Stimulated activated CD8-positive, alpha-beta memory T cell treated with anti-CD3 and anti-CD28 coated beads, Interleukin-15, amount 100 ng/mL, for 24 hours (primary cell): ENCODE measurements around the gene RNF11.

Experiments used
- DNase-seq: peaks from one replicate; pipeline ENCODE4 v3.0.0-alpha.2; 2020; ENCODE audit warnings: low read depth

Gene RNF11

DNA sequence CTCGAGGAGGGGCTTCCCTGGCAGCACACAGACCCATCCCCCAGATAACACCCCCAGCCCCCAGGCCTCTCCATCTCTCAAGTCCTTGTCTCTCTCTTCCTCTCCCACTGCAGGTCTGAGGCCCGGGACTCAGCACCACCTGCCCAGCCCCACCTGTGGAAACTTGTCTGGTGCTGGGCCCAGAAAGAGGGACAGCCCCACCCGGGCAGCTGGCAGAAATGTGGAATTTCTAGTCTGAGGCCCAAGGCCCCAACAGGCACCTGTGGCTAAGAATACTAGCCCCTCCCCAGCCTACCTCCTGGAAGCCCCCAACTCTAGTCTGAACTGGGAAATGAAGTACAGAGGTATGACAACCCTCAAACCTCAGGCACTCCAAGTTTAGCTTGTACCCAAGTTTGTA is 78.9 kb downstream of the RNF11 start:
- DNase-seq, result no peak

DNA sequence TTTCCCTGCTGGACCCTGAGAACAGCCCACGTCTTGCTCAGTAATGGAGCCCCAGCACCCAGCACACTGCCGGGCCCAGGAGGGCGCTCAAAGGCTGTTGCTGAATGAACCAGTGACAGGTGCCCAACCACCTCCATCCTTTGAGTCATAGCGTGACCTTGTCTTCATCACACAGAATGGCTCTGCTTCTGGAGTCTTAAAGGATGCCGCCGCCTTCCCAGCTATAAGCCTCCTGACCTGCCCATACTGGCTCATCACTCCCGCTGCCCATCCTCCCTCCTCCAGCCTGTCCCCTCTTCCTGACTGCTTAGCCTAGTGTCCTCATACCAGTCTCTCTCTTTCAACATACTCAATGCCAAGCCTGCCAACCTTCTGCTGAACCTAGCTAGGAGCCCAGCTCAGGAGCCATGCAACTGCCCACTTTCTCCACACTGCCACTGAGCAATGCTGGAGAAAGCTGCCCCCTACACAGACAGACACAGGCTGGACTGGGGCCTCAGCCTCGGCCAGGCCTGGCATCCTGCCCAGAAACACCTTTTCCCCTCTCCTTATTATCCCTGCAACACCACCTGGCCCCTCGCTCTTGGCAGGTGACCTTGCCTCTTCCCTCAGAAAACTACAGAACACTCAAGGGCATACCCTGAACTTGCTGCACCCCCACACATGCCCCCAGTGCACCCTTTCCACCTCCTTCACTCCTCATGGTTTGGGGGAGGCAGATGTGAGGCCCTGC is 80.2 kb downstream of the RNF11 start:
- no peak for DNase-seq

- no peak for DNase-seq
Measured at GRCh38 chr1:51316846-51317120, 80.7 kb downstream of the RNF11 start.

GRCh38 chr1:51317798-51318197 is 81.7 kb downstream of the RNF11 start:
- no peak for DNase-seq

DNA sequence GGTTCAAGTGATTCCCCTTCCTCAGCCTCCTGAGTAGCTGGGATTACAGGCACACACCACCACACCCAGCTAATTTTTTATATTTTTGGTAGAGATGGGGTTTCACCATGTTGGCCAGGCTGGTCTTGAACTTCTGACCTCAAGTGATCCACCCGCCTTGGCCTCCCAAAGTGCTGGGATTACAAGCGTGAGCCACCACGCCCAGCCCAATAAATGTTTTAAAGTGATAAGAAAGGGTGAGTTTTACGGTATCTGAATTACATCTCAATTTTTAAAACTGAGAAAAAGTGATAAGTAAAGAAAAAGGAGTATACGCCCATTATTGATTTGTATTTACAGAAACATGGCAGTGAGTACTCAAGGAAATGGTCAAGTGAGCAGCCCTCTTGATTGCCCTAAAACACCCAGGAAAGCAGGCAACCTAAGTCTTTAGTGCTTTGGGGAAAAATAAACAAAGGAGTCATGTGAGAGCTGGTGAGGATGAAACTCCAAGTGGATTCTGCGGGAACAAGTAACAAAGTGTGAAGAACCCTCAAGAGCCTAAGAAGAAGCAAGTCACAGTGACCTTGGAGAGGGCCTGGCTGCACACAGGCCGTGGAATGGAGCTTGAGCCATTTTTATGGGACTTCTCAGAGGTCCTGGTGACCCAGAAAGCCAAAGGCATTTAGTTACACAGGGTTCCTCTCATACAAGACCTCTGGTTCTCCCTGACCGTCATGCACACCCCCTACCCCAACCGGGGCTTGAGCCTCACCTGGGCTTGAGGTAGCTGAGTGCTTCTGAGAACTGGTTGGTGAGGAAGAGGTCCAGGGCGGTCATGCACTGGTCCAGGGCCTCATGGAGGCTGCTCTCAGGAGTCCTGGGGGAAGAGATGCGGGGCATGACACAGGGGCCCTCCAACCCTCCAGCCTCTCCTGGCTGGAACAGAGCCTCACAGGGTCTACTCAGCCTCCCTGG is 85.2 kb downstream of the RNF11 start:
- DNase-seq, result no peak

DNA sequence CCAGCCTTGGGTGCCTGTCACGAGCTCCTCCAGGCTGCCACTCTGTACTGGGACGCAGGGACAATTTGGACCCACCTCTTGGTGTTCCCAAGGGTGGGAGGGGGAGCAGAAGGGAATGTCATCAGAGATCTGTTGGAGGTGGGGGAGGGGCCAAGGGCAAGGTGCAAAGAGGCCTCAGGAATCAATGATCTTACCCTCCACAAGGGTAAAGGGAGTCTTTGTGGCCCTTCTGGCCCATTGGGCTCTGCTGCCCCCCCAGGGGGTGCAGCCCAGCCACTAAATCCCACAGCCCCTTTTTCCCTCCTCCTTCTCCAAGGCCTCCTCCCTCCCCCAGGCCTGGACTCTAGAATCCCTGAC is 85.8 kb downstream of the RNF11 start:
- DNase-seq, result no peak

DNA sequence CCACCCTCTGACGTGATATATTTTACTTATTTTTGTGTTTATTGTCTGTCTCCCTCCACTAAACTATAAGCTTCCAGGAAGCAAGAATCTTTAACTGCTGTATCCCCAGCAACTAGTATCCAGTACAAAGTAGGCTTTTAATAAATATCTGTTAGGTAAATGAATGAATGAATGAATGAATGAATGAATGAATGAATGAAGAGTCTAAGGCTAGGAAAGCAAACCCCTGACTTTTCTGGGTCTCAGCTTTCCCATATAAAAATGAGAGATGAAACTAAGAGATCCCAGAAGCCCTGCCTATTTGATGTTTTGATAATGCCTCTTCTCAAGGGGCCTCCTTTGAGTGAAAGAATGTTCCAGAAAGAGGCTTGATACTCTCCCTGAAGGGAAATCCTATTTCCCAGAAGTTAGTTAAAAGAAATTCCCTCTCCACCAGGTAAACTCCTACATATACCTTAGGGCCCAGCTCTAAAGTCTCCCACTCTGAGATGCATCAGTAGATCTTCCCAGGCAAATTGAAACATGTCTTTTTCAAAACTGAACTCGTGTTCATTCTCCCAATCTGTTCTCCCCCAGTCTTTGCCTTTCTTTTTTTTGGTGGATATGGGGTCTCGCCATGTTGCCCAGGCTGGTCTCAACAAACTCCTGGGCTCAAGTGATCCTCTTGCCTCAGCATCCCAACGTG is 86.5 kb downstream of the RNF11 start:
- no peak for DNase-seq
